Measurements from ENCODE around the gene BNIP3. TPM values are rescaled to one million over a fixed set of nuclear protein-coding genes. Genes with fewer than 3 reads are reported as not detected.
A peak's percentile ranks its signal among the peaks of the same experiment; 100 is the strongest.

BNIP3 gene
- total RNA-seq, 1 experiment from 2014 or later = 18.4 TPM

GRCh38 chr10:131996466-131997365, 15.0 kb upstream of the BNIP3 start:
- no peak for TF ChIP-seq CTCF (IDR thresholded peaks at IDR 0.05; ENCODE audit: insufficient read depth in 1 of 2, low read depth in 1 of 2, low read length in 1 of 2, severe bottlenecking in 1 of 2, unreplicated experiment in 1 of 2)
- peaks cover 22% of the 10 kb centered on the region for H3K4me1 Mint-ChIP-seq (ENCODE audit: low read depth, unreplicated experiment)
- Histone ChIP-seq H3K4me1 (peaks cover 19% of the 10 kb centered on the region), H3K27me3 (replicated peaks; ENCODE audit: control insufficient read depth, insufficient read depth, low read length) (no peaks in the 10 kb centered on the region), H3K36me3 (ENCODE audit: control insufficient read depth, insufficient read depth, low read length) (no peaks in the 10 kb centered on the region), H3K9me3 (no peaks in the 10 kb centered on the region), H3K4me3 (ENCODE audit: low read depth, low read length) (no peak overlapping the region)
- no peaks in the 10 kb centered on the region for H3K9me3 Mint-ChIP-seq (ENCODE audit: unreplicated experiment)
- peak overlapping the region; percentile 90 for H3K27ac Mint-ChIP-seq (ENCODE audit: unreplicated experiment)
- no peak for DNase-seq
- H3K36me3 Mint-ChIP-seq (ENCODE audit: insufficient read depth, unreplicated experiment) = no peaks in the 10 kb centered on the region
- ChIA-PET POLR2A (interaction anchor here (1.1 kb wide), 1 partner anchor 26 kb away, joined by 5 read pairs; no protein-coding TSS in a partner anchor), CTCF (interaction anchor here (1.0 to 1.9 kb wide), 2 partner anchors 26 kb away, joined by 3 to 21 read pairs; no protein-coding TSS in a partner anchor)
- BruUV-seq (replicated peaks) = no TSS peak
- no peak overlapping the region for H3K4me3 Mint-ChIP-seq (ENCODE audit: unreplicated experiment)
- intact Hi-C loops (cut with micrococcal nuclease; ENCODE audit: unreplicated experiment) = no loop called here
- H3K27me3 Mint-ChIP-seq (ENCODE audit: insufficient read depth, unreplicated experiment) = no peaks in the 10 kb centered on the region

DNA sequence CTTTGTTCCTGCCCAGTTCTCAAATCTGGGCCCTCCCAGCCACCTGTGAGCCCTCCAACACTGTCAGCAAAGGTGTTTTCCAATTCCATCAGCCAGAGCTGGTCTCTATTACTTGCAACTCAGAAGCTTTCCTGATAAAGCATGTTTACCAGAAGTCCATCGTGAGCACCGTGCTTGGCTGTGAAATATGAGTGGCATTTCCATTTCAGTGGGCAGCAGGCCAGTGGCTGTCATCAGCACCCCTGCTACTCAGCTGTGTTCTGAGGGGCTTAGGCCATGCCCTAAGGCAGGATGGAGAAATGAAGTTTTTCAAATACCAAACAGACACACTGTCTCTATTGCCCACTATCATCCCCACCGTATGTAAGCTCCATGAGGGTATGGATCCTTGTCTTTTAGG, 12.7 kb upstream of the BNIP3 start:
- Histone ChIP-seq H3K27me3 (replicated peaks; ENCODE audit: control insufficient read depth, insufficient read depth, low read length) (no peaks in the 10 kb centered on the region), H3K4me1 (peaks cover 19% of the 10 kb centered on the region), H3K9me3 (no peaks in the 10 kb centered on the region), H3K36me3 (ENCODE audit: control insufficient read depth, insufficient read depth, low read length) (no peaks in the 10 kb centered on the region), H3K4me3 (ENCODE audit: low read depth, low read length) (no peak overlapping the region)
- no TSS peak for BruUV-seq (replicated peaks)
- no peaks in the 10 kb centered on the region for H3K36me3 Mint-ChIP-seq (ENCODE audit: insufficient read depth, unreplicated experiment)
- no peak overlapping the region for H3K27ac Mint-ChIP-seq (ENCODE audit: unreplicated experiment)
- no peaks in the 10 kb centered on the region for H3K27me3 Mint-ChIP-seq (ENCODE audit: insufficient read depth, unreplicated experiment)
- no peak for TF ChIP-seq CTCF (IDR thresholded peaks at IDR 0.05; ENCODE audit: insufficient read depth in 1 of 2, low read depth in 1 of 2, low read length in 1 of 2, severe bottlenecking in 1 of 2, unreplicated experiment in 1 of 2)
- CTCF ChIA-PET = no interaction called here
- POLR2A ChIA-PET = no interaction called here
- no peak overlapping the region for H3K4me3 Mint-ChIP-seq (ENCODE audit: unreplicated experiment)
- H3K9me3 Mint-ChIP-seq (ENCODE audit: unreplicated experiment) = no peaks in the 10 kb centered on the region
- intact Hi-C loops (cut with micrococcal nuclease; ENCODE audit: unreplicated experiment) = no loop called here
- no peak for DNase-seq
- peaks cover 22% of the 10 kb centered on the region for H3K4me1 Mint-ChIP-seq (ENCODE audit: low read depth, unreplicated experiment)

- H3K9me3 ChIP-seq = peaks cover 4% of the 10 kb centered on the region; the same call in 1 of the 2 replicates
- H3K36me3 ChIP-seq (ENCODE audit: control insufficient read depth, insufficient read depth, low read length) = no peaks in the 10 kb centered on the region
- Mint-ChIP-seq H3K9me3 (ENCODE audit: unreplicated experiment) (no peaks in the 10 kb centered on the region), H3K27me3 (ENCODE audit: insufficient read depth, unreplicated experiment) (no peaks in the 10 kb centered on the region), H3K36me3 (ENCODE audit: insufficient read depth, unreplicated experiment) (no peaks in the 10 kb centered on the region), H3K27ac (ENCODE audit: unreplicated experiment) (no peak overlapping the region), H3K4me3 (ENCODE audit: unreplicated experiment) (no peak overlapping the region), H3K4me1 (ENCODE audit: low read depth, unreplicated experiment) (peaks cover 20% of the 10 kb centered on the region)
- ChIA-PET CTCF (no interaction called here), POLR2A (no interaction called here)
- no peak for TF ChIP-seq CTCF (IDR thresholded peaks at IDR 0.05; ENCODE audit: insufficient read depth in 1 of 2, low read depth in 1 of 2, low read length in 1 of 2, severe bottlenecking in 1 of 2, unreplicated experiment in 1 of 2)
- intact Hi-C loops (cut with micrococcal nuclease; ENCODE audit: unreplicated experiment) = no loop called here
- DNase-seq = no peak
- H3K4me3 ChIP-seq (ENCODE audit: low read depth, low read length) = no peak overlapping the region
- H3K4me1 ChIP-seq = peaks cover 13% of the 10 kb centered on the region
- no TSS peak for BruUV-seq (replicated peaks)
- no peaks in the 10 kb centered on the region for H3K27me3 ChIP-seq (replicated peaks; ENCODE audit: control insufficient read depth, insufficient read depth, low read length)
Observed at GRCh38 chr10:131993275-131993674, 11.6 kb upstream of the BNIP3 start.
